Lung (tissue), 10 donors: ENCODE data around the gene POM121. TPM values are rescaled to one million over a fixed set of nuclear protein-coding genes. Genes with fewer than 3 reads are reported as not detected.
"Not testable (repeated sequence)": the region's sequence is repeated elsewhere in the genome, so short reads cannot be mapped to it uniquely, and the experiment has no call there.

Source experiments
- ATAC-seq: fragments of 200-7000 bp; cut with Tn5 transposase; one replicate; pipeline ENCODE4 v1.9.1; 2020; ENCODE audit warnings: moderate number of reproducible peaks; ENCODE audit not compliant: insufficient read depth, low FRiP score
- DNase-seq, 3 donors: peaks; one replicate each; pipeline ENCODE4 v3.0.0-alpha.2; 2013 to 2017
- H3K27ac ChIP-seq, 2 donors: one replicate each; pipeline ENCODE4 v1.5.1; 2013; ENCODE audit warnings: mild to moderate bottlenecking in 2 of 2, moderate library complexity in 2 of 2, control low read depth in 1 of 2, inconsistent platforms in 1 of 2, low read depth in 1 of 2, low read length in 1 of 2
- H3K27me3 ChIP-seq, 3 donors: one replicate each; pipeline ENCODE4 v1.5.1; 2013; ENCODE audit warnings: low read length in 2 of 3; ENCODE audit not compliant: control insufficient read depth in 3 of 3, insufficient read depth in 3 of 3
- H3K36me3 ChIP-seq, 4 donors: one replicate each; pipeline ENCODE4 v1.5.1; 2013; ENCODE audit warnings: low read length in 4 of 4, mild to moderate bottlenecking in 1 of 4, moderate library complexity in 1 of 4; ENCODE audit not compliant: control insufficient read depth in 4 of 4, insufficient read depth in 4 of 4
- H3K4me1 ChIP-seq, 5 donors: one replicate each; pipeline ENCODE4 v1.5.1; 2013; ENCODE audit warnings: low read length in 5 of 5, mild to moderate bottlenecking in 2 of 5, moderate library complexity in 1 of 5; ENCODE audit not compliant: control insufficient read depth in 5 of 5, insufficient read depth in 5 of 5
- H3K4me3 ChIP-seq: one replicate; pipeline ENCODE4 v1.5.1; 2013; ENCODE audit warnings: mild to moderate bottlenecking, control low read depth, moderate library complexity
- H3K9ac ChIP-seq, 2 donors: one replicate each; pipeline ENCODE4 v1.5.1; 2013; ENCODE audit warnings: low read length in 2 of 2, control low read depth in 1 of 2; ENCODE audit not compliant: insufficient read depth in 1 of 2
- H3K9me3 ChIP-seq, 4 donors: one replicate each; pipeline ENCODE4 v1.5.1; 2013; ENCODE audit warnings: low read length in 3 of 4, mild to moderate bottlenecking in 1 of 4, moderate library complexity in 1 of 4; ENCODE audit not compliant: control insufficient read depth in 4 of 4, insufficient read depth in 3 of 4
- WGBS, 2 donors: extraction: QIAGEN DNeasy Blood & Tissue Kit; methylation state at CpG; one replicate each; pipeline ENCODE4 v1.1.7; 2013; 5-methylcytosine and 5-hydroxymethylcytosine counted together
- polyA plus RNA-seq, 2 donors: library from polyadenylated mRNA; stranded (reverse); fragments of 200-250 nt; gene quantifications; one replicate each; pipeline ENCODE4 v1.2.1, GENCODE V29; 2013
- total RNA-seq, 2 donors: library from RNA; depleted of rRNA in 1 of 2; stranded (reverse); fragments of >200 nt in 1 of 2; gene quantifications; one replicate each; pipeline ENCODE4 v1.2.1, GENCODE V29; 2014 to 2021
- donor health status: Bipolar disorder and iron deficiency.
- donor health status: healthy.
- donor health status: DM: yes; HTN: yes; CAD: no.

POM121 gene
- total and polyA plus RNA-seq, 4 donors, result 14.5 to 38.0 (median 16.6) TPM

GRCh38 chr7:72944937-72945336, 20.0 kb downstream of the POM121 start:
- H3K4me3 ChIP-seq, H3K4me1 ChIP-seq, H3K9me3 ChIP-seq, H3K9ac ChIP-seq, DNase-seq, H3K27me3 ChIP-seq, H3K27ac ChIP-seq, ATAC-seq: not testable (repeated sequence)
- peaks cover 0 to 25% (median 0%) of the 10 kb centered on the region in 4 donors for H3K36me3 ChIP-seq
- WGBS, 2 donors, result 65 to 71% methylated on average over 6 to 9 of the region's 15 CpGs

DNA sequence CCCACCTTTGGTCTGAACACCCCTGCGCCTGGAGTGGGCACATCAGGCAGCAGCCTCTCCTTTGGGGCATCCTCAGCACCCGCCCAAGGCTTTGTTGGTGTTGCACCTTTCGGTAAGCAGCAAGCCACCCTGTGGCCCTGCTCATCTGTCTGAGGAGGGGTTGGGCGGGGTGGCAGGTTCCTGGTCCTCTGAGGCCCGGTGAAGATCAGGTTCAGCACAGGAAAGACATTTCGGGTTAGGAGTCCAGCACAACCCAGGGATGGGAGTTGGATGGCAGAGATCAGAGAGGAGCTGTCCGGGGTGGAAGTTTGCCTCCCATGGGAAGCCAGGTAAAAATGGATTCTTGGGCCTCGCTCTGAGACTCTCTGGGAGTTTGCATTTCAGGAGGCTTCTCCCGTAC, 20.7 kb downstream of the POM121 start:
- 93 to 95% methylated on average over 7 to 9 of the region's 9 CpGs for WGBS, 2 donors
- not testable (repeated sequence) for H3K27me3 ChIP-seq, H3K27ac ChIP-seq, H3K4me3 ChIP-seq, H3K9ac ChIP-seq, ATAC-seq, H3K4me1 ChIP-seq, H3K9me3 ChIP-seq, DNase-seq
- H3K36me3 ChIP-seq, result peaks cover 0 to 25% (median 0%) of the 10 kb centered on the region in 4 donors

- H3K9ac ChIP-seq, H3K9me3 ChIP-seq, H3K27me3 ChIP-seq, H3K4me3 ChIP-seq, DNase-seq, ATAC-seq, H3K27ac ChIP-seq, H3K4me1 ChIP-seq: not testable (repeated sequence)
- H3K36me3 ChIP-seq, result peaks cover 0 to 25% (median 0%) of the 10 kb centered on the region in 4 donors
- 86 to 89% methylated on average over 16 to 22 of the region's 22 CpGs for WGBS, 2 donors
Measured at GRCh38 chr7:72946130-72946745, 21.3 kb downstream of the POM121 start.

DNA sequence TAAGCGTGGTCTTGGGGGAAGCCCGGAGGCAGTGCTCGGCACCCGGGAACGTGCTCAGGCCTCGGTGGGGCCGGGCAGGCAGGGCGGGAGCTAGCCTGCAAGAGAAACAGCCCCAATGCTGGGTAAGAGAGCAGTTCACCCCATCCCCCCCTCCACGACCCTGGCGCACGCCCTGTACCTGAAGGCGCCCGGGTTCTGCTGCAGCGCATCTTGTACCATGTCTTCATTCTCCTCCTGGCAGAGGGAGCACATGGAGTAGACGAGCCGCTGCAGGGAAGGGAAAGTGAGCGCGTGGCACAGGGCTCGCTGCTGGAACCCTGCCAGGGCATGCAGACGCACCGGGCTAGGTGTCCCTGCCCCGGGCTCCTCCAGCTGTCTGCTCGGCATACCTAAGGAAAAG, 23.8 kb downstream of the POM121 start:
- ATAC-seq, H3K27me3 ChIP-seq, H3K27ac ChIP-seq, H3K4me1 ChIP-seq, H3K9me3 ChIP-seq, H3K9ac ChIP-seq, DNase-seq, H3K4me3 ChIP-seq: not testable (repeated sequence)
- 92 to 94% methylated on average over 13 to 18 of the region's 23 CpGs for WGBS, 2 donors
- peaks cover 0 to 20% (median 0%) of the 10 kb centered on the region in 4 donors for H3K36me3 ChIP-seq

DNA sequence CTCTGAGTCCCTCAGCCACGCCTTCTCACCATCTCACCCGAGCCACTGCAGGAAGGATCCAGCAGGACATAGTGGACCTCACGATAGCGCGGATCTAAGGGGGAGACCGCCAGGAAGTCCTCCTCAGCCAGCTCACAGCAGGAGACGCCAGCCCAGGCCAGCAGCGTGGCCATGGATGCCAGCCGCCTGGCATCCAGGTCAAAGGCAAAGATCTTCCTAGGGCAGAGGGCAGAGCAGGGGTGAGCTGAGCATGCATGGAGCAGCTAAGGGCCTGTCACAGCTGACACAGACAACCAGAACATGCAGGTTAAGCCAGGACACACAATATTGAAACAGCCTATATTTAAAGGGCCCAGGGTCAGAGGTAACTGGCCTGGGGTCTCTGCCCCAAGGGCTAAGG, 24.4 kb downstream of the POM121 start:
- not testable (repeated sequence) for H3K27me3 ChIP-seq, H3K27ac ChIP-seq, H3K4me3 ChIP-seq, ATAC-seq, H3K9me3 ChIP-seq, H3K4me1 ChIP-seq, DNase-seq, H3K9ac ChIP-seq
- peaks cover 0 to 20% (median 0%) of the 10 kb centered on the region in 4 donors for H3K36me3 ChIP-seq
- WGBS, 2 donors, result 88 to 93% methylated on average over 7 to 9 of the region's 9 CpGs

GRCh38 chr7:72949686-72950085, 24.8 kb downstream of the POM121 start:
- peak in 2 of 3 donors; percentile 2 to 14 for DNase-seq
- not testable (repeated sequence) for H3K9me3 ChIP-seq, H3K4me1 ChIP-seq, H3K27me3 ChIP-seq, H3K27ac ChIP-seq, ATAC-seq, H3K4me3 ChIP-seq, H3K9ac ChIP-seq
- WGBS, 2 donors, result 79 to 92% methylated on average over 4 of the region's 6 CpGs
- peaks cover 0 to 20% (median 0%) of the 10 kb centered on the region in 4 donors for H3K36me3 ChIP-seq

GRCh38 chr7:72950432-72950831, 25.5 kb downstream of the POM121 start:
- H3K9me3 ChIP-seq, H3K4me3 ChIP-seq, H3K9ac ChIP-seq, H3K4me1 ChIP-seq, DNase-seq, H3K27me3 ChIP-seq, H3K27ac ChIP-seq, ATAC-seq: not testable (repeated sequence)
- no CpG with 5 or more reads among the region's 6 CpGs for WGBS, 2 donors
- H3K36me3 ChIP-seq, result peaks cover 0 to 18% (median 0%) of the 10 kb centered on the region in 4 donors

DNA sequence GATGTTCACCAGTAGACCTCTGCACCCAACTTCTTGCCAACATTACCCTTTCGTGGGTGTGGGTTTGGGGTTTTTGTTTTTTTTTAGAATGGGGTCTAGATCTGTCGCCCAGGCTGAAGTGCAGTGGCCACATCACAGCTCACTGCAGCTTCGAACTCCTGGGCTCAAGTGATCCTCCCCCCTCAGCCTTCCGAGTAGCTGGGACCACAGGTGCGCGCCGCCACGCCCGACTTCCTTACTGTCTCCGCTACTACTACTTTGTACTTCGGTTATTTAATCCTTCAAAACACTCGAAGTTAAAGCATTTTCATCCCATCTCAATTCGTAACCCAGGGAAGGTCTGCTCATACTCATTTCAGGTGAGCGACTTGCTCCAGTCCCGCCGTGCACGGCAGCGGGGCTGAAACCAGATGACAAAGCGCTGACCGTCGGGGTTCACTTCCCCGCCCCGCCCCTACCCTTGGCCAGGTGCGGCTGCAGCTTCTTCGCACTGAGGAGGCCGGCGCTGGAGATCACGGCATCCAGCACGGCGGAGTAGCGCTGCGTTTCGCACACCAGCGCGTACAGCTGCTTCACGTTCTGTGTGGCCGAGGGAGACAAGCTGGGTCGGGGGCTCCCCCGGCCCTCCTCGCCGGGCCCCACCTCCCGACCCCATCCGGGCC, 29.1 kb downstream of the POM121 start:
- not testable (repeated sequence) for H3K27ac ChIP-seq
- ATAC-seq, result peak; percentile 38

More for the DNA sequence above, 29.1 kb downstream of the POM121 start:
- not testable (repeated sequence) for H3K9me3 ChIP-seq, H3K9ac ChIP-seq, H3K27me3 ChIP-seq, H3K4me3 ChIP-seq, H3K36me3 ChIP-seq, H3K4me1 ChIP-seq, DNase-seq
- WGBS, 2 donors, result 7 to 13% methylated on average over 2 to 3 of the region's 43 CpGs
